ENCODE measurements around the gene NDUFAF8. TPM values are rescaled to one million over a fixed set of nuclear protein-coding genes. Genes with fewer than 3 reads are reported as not detected.

Gene NDUFAF8
- total and polyA plus RNA-seq, 4 donors = 20.2 to 46.5 (median 26.9) TPM

GRCh38 chr17:81207610-81208581 lies 31.2 kb upstream of the NDUFAF8 start:
- intact Hi-C loops (cut with DNase I) = no loop called here
- Histone ChIP-seq H3K9me3 (ENCODE audit: control insufficient read depth, low read length) (no peaks in the 10 kb centered on the region), H3K27ac (ENCODE audit: low read depth in 1 of 2, low read length in 2 of 2) (no peak overlapping the region), H3K4me3 (ENCODE audit: low read length in 2 of 2) (no peak overlapping the region), H3K36me3 (ENCODE audit: control insufficient read depth in 1 of 2, insufficient read depth in 2 of 2, low read length in 1 of 2) (no peaks in the 10 kb centered on the region), H3K27me3 (ENCODE audit: control insufficient read depth in 1 of 2, insufficient read depth in 2 of 2, low read length in 1 of 2) (no peaks in the 10 kb centered on the region), H3K4me1 (ENCODE audit: control insufficient read depth in 1 of 2, insufficient read depth in 2 of 2, low read length in 2 of 2) (no peaks in the 10 kb centered on the region)
- 91 to 92% methylated on average over 21 of the region's 21 CpGs for whole genome bisulfite sequencing, 2 donors
- ATAC-seq (ENCODE audit: low FRiP score) = no peak
- no peak for DNase-seq

GRCh38 chr17:81208651-81209050 lies 30.5 kb upstream of the NDUFAF8 start:
- Histone ChIP-seq H3K27me3 (ENCODE audit: control insufficient read depth in 1 of 2, insufficient read depth in 2 of 2, low read length in 1 of 2) (no peaks in the 10 kb centered on the region), H3K36me3 (ENCODE audit: control insufficient read depth in 1 of 2, insufficient read depth in 2 of 2, low read length in 1 of 2) (no peaks in the 10 kb centered on the region), H3K4me3 (ENCODE audit: low read length in 2 of 2) (no peak overlapping the region), H3K27ac (ENCODE audit: low read depth in 1 of 2, low read length in 2 of 2) (no peak overlapping the region), H3K4me1 (ENCODE audit: control insufficient read depth in 1 of 2, insufficient read depth in 2 of 2, low read length in 2 of 2) (no peaks in the 10 kb centered on the region), H3K9me3 (ENCODE audit: control insufficient read depth, low read length) (no peaks in the 10 kb centered on the region)
- intact Hi-C loops (cut with DNase I) = no loop called here
- ATAC-seq (ENCODE audit: low FRiP score) (no peak), DNase-seq (no peak)
- 96 to 97% methylated on average over 10 of the region's 10 CpGs for WGBS, 2 donors

GRCh38 chr17:81209141-81209540 lies 30.0 kb upstream of the NDUFAF8 start:
- no peak overlapping the region for H3K27ac ChIP-seq (ENCODE audit: low read depth in 1 of 2, low read length in 2 of 2)
- H3K36me3 ChIP-seq (ENCODE audit: control insufficient read depth in 1 of 2, insufficient read depth in 2 of 2, low read length in 1 of 2) = no peaks in the 10 kb centered on the region
- DNase-seq = no peak
- H3K9me3 ChIP-seq (ENCODE audit: control insufficient read depth, low read length) = no peaks in the 10 kb centered on the region
- no peak for ATAC-seq (ENCODE audit: low FRiP score)
- H3K4me3 ChIP-seq (ENCODE audit: low read length in 2 of 2) = no peak overlapping the region
- WGBS, 2 donors = 97 to 99% methylated on average over 16 of the region's 16 CpGs
- H3K4me1 ChIP-seq (ENCODE audit: control insufficient read depth in 1 of 2, insufficient read depth in 2 of 2, low read length in 2 of 2) = no peaks in the 10 kb centered on the region
- no peaks in the 10 kb centered on the region for H3K27me3 ChIP-seq (ENCODE audit: control insufficient read depth in 1 of 2, insufficient read depth in 2 of 2, low read length in 1 of 2)
- intact Hi-C loops (cut with DNase I) = no loop called here

GRCh38 chr17:81210466-81210865 lies 28.7 kb upstream of the NDUFAF8 start:
- Histone ChIP-seq H3K9me3 (ENCODE audit: control insufficient read depth, low read length) (no peaks in the 10 kb centered on the region), H3K27me3 (ENCODE audit: control insufficient read depth in 1 of 2, insufficient read depth in 2 of 2, low read length in 1 of 2) (no peaks in the 10 kb centered on the region), H3K4me3 (ENCODE audit: low read length in 2 of 2) (no peak overlapping the region), H3K27ac (ENCODE audit: low read depth in 1 of 2, low read length in 2 of 2) (no peak overlapping the region), H3K4me1 (ENCODE audit: control insufficient read depth in 1 of 2, insufficient read depth in 2 of 2, low read length in 2 of 2) (no peaks in the 10 kb centered on the region), H3K36me3 (ENCODE audit: control insufficient read depth in 1 of 2, insufficient read depth in 2 of 2, low read length in 1 of 2) (no peaks in the 10 kb centered on the region)
- 3 to 5% methylated on average over 10 of the region's 10 CpGs for WGBS, 2 donors
- ATAC-seq (ENCODE audit: low FRiP score) (no peak), DNase-seq (no peak)
- intact Hi-C loops (cut with DNase I) = no loop called here

GRCh38 chr17:81210868-81211267 lies 28.2 kb upstream of the NDUFAF8 start:
- Histone ChIP-seq H3K9me3 (ENCODE audit: control insufficient read depth, low read length) (no peaks in the 10 kb centered on the region), H3K27me3 (ENCODE audit: control insufficient read depth in 1 of 2, insufficient read depth in 2 of 2, low read length in 1 of 2) (no peaks in the 10 kb centered on the region), H3K4me3 (ENCODE audit: low read length in 2 of 2) (no peak overlapping the region), H3K27ac (ENCODE audit: low read depth in 1 of 2, low read length in 2 of 2) (peak overlapping the region in 1 of 2 donors; percentile 23), H3K36me3 (ENCODE audit: control insufficient read depth in 1 of 2, insufficient read depth in 2 of 2, low read length in 1 of 2) (no peaks in the 10 kb centered on the region), H3K4me1 (ENCODE audit: control insufficient read depth in 1 of 2, insufficient read depth in 2 of 2, low read length in 2 of 2) (no peaks in the 10 kb centered on the region)
- DNase-seq = no peak
- WGBS, 2 donors = 30 to 31% methylated on average over 14 of the region's 14 CpGs
- intact Hi-C loops (cut with DNase I) = no loop called here
- ATAC-seq (ENCODE audit: low FRiP score) = no peak

GRCh38 chr17:81212365-81212764 lies 26.8 kb upstream of the NDUFAF8 start:
- Histone ChIP-seq H3K27me3 (ENCODE audit: control insufficient read depth in 1 of 2, insufficient read depth in 2 of 2, low read length in 1 of 2) (no peaks in the 10 kb centered on the region), H3K4me1 (ENCODE audit: control insufficient read depth in 1 of 2, insufficient read depth in 2 of 2, low read length in 2 of 2) (no peaks in the 10 kb centered on the region), H3K9me3 (ENCODE audit: control insufficient read depth, low read length) (no peaks in the 10 kb centered on the region), H3K4me3 (ENCODE audit: low read length in 2 of 2) (no peak overlapping the region), H3K36me3 (ENCODE audit: control insufficient read depth in 1 of 2, insufficient read depth in 2 of 2, low read length in 1 of 2) (no peaks in the 10 kb centered on the region), H3K27ac (ENCODE audit: low read depth in 1 of 2, low read length in 2 of 2) (no peak overlapping the region)
- ATAC-seq (ENCODE audit: low FRiP score) (no peak), DNase-seq (no peak)
- WGBS, 2 donors = 95 to 96% methylated on average over 9 of the region's 9 CpGs
- intact Hi-C loops (cut with DNase I) = no loop called here

GRCh38 chr17:81213978-81214377 lies 25.1 kb upstream of the NDUFAF8 start:
- intact Hi-C loops (cut with DNase I) = no loop called here
- 95 to 98% methylated on average over 8 of the region's 8 CpGs for WGBS, 2 donors
- no peaks in the 10 kb centered on the region for H3K9me3 ChIP-seq (ENCODE audit: control insufficient read depth, low read length)
- no peak for ATAC-seq (ENCODE audit: low FRiP score)
- no peak for DNase-seq
- H3K4me3 ChIP-seq (ENCODE audit: low read length in 2 of 2) = no peak overlapping the region
- no peaks in the 10 kb centered on the region for H3K36me3 ChIP-seq (ENCODE audit: control insufficient read depth in 1 of 2, insufficient read depth in 2 of 2, low read length in 1 of 2)
- H3K27ac ChIP-seq (ENCODE audit: low read depth in 1 of 2, low read length in 2 of 2) = no peak overlapping the region
- H3K4me1 ChIP-seq (ENCODE audit: control insufficient read depth in 1 of 2, insufficient read depth in 2 of 2, low read length in 2 of 2) = no peaks in the 10 kb centered on the region
- no peaks in the 10 kb centered on the region for H3K27me3 ChIP-seq (ENCODE audit: control insufficient read depth in 1 of 2, insufficient read depth in 2 of 2, low read length in 1 of 2)

- H3K36me3 ChIP-seq (ENCODE audit: control insufficient read depth in 1 of 2, insufficient read depth in 2 of 2, low read length in 1 of 2) = no peaks in the 10 kb centered on the region
- no peaks in the 10 kb centered on the region for H3K27me3 ChIP-seq (ENCODE audit: control insufficient read depth in 1 of 2, insufficient read depth in 2 of 2, low read length in 1 of 2)
- DNase-seq (no peak), ATAC-seq (ENCODE audit: low FRiP score) (no peak)
- 92 to 94% methylated on average over 18 of the region's 18 CpGs for WGBS, 2 donors
- no peaks in the 10 kb centered on the region for H3K4me1 ChIP-seq (ENCODE audit: control insufficient read depth in 1 of 2, insufficient read depth in 2 of 2, low read length in 2 of 2)
- no peak overlapping the region for H3K4me3 ChIP-seq (ENCODE audit: low read length in 2 of 2)
- H3K9me3 ChIP-seq (ENCODE audit: control insufficient read depth, low read length) = no peaks in the 10 kb centered on the region
- no peak overlapping the region for H3K27ac ChIP-seq (ENCODE audit: low read depth in 1 of 2, low read length in 2 of 2)
- intact Hi-C loops (cut with DNase I) = no loop called here
Measured at GRCh38 chr17:81217491-81217890, 21.6 kb upstream of the NDUFAF8 start.

GRCh38 chr17:81218459-81218858 lies 20.7 kb upstream of the NDUFAF8 start:
- H3K36me3 ChIP-seq (ENCODE audit: control insufficient read depth in 1 of 2, insufficient read depth in 2 of 2, low read length in 1 of 2) = no peaks in the 10 kb centered on the region

More at GRCh38 chr17:81218459-81218858, 20.7 kb upstream of the NDUFAF8 start:
- Histone ChIP-seq H3K27me3 (ENCODE audit: control insufficient read depth in 1 of 2, insufficient read depth in 2 of 2, low read length in 1 of 2) (no peaks in the 10 kb centered on the region), H3K4me3 (ENCODE audit: low read length in 2 of 2) (no peak overlapping the region), H3K9me3 (ENCODE audit: control insufficient read depth, low read length) (no peaks in the 10 kb centered on the region), H3K27ac (ENCODE audit: low read depth in 1 of 2, low read length in 2 of 2) (no peak overlapping the region), H3K4me1 (ENCODE audit: control insufficient read depth in 1 of 2, insufficient read depth in 2 of 2, low read length in 2 of 2) (no peaks in the 10 kb centered on the region)
- WGBS, 2 donors = 91 to 93% methylated on average over 13 of the region's 13 CpGs
- intact Hi-C loops (cut with DNase I) = no loop called here
- DNase-seq (no peak), ATAC-seq (ENCODE audit: low FRiP score) (no peak)
